ENCODE results near the gene ALDH9A1.
A peak's percentile ranks its signal among the peaks of the same experiment; 100 is the strongest.
"Not testable (repeated sequence)": the region's sequence is repeated elsewhere in the genome, so short reads cannot be mapped to it uniquely, and the experiment has no call there.

The ALDH9A1 gene

DNA sequence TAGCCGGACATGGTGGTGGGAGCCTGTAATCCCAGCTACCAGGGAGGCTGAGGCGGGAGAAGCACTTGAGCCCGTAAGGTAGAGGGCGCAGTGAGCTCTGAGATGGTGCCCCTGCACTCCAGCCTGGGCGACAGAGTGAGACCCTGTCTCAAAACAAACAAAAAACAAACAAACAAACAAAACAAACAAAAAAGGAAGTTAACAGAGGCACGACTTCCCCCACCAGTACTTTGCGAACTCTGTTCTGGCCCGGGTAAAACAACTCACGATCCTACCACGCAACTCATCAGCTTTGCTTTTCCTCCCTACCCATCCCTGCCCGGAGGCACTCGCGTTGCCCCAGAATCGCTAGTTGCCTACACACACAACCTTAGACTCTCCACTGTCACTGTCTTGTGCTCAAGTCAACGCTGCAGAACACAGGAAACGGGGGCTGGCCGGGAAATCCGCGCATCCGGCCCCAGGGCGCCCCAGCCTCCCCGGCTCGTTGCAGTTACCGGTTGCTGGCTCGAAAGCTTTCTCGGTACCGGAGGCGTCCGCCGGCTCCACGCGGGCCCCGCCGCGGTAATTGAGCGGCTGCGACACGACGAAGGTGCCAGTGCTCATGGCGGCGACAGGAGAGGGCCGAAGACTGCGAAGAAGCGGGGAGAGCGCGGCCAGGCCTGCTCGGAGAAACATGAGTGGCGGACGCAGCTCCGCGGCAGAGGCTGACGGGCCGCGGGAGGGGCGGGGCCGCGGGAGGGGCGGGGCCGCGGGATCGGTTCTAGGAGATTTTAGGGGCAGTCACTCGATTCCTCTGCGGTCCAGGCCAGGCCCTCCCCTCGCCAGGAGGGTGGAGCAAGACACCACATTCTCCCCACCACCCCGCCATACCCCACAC, at the start of gene ALDH9A1:
TSS of gene ALDH9A1 (minus strand) at position 682 of the 880 bp plus-strand sequence. CDS start at position 678, 4 bp downstream.
- DNase-seq (ENCODE audit: extremely low read depth, low read depth) = peak; percentile 52
- TF ChIP-seq, protein P1, sequence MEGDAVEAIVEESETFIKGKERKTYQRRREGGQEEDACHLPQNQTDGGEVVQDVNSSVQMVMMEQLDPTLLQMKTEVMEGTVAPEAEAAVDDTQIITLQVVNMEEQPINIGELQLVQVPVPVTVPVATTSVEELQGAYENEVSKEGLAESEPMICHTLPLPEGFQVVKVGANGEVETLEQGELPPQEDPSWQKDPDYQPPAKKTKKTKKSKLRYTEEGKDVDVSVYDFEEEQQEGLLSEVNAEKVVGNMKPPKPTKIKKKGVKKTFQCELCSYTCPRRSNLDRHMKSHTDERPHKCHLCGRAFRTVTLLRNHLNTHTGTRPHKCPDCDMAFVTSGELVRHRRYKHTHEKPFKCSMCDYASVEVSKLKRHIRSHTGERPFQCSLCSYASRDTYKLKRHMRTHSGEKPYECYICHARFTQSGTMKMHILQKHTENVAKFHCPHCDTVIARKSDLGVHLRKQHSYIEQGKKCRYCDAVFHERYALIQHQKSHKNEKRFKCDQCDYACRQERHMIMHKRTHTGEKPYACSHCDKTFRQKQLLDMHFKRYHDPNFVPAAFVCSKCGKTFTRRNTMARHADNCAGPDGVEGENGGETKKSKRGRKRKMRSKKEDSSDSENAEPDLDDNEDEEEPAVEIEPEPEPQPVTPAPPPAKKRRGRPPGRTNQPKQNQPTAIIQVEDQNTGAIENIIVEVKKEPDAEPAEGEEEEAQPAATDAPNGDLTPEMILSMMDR (IDR thresholded peaks at IDR 0.05; ENCODE audit: low read depth, low read length) = peak; percentile 30

- DNase-seq (ENCODE audit: extremely low read depth, low read depth) = no peak
Measured at GRCh38 chr1:165747632-165748447, 49.5 kb upstream of the ALDH9A1 start.

GRCh38 chr1:165744913-165745312, 46.6 kb upstream of the ALDH9A1 start:
- not testable (repeated sequence) for DNase-seq (ENCODE audit: extremely low read depth, low read depth)

More at GRCh38 chr1:165747632-165748447, 49.5 kb upstream of the ALDH9A1 start:
- TF ChIP-seq, protein P1 (IDR thresholded peaks at IDR 0.05; ENCODE audit: low read depth, low read length) = no peak

- TF ChIP-seq, protein P1 (IDR thresholded peaks at IDR 0.05; ENCODE audit: low read depth, low read length) = no peak
- DNase-seq (ENCODE audit: extremely low read depth, low read depth) = no peak
Measured at GRCh38 chr1:165742194-165742593, 43.8 kb upstream of the ALDH9A1 start.

GRCh38 chr1:165738794-165739193, 40.4 kb upstream of the ALDH9A1 start:
- no peak for DNase-seq (ENCODE audit: extremely low read depth, low read depth)
- TF ChIP-seq, protein P1 (IDR thresholded peaks at IDR 0.05; ENCODE audit: low read depth, low read length) = no peak

DNA sequence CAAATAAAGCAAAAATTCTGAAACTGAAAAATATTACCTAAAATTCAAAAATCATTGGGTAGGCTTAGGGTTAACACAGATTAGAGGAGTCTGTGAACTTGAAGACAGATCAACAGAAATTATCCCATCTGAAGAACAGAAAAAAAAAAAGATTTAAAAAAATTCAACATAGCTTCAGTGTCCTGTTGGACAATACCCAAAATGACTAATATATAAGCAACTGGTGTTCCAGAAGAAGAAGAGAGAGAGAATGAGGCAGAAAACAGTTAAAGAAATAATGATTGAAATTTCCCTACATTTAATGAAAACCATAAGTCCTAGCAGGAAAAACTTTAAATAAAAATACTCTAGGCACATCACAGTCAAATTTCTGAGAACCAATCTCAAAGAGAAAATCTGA, 38.8 kb upstream of the ALDH9A1 start:
- no peak for DNase-seq (ENCODE audit: extremely low read depth, low read depth)

GRCh38 chr1:165734906-165735305, 36.5 kb upstream of the ALDH9A1 start:
- TF ChIP-seq, protein P1 (IDR thresholded peaks at IDR 0.05; ENCODE audit: low read depth, low read length) = no peak
- DNase-seq (ENCODE audit: extremely low read depth, low read depth) = no peak

More for the DNA sequence above, 38.8 kb upstream of the ALDH9A1 start:
- TF ChIP-seq, protein P1 (IDR thresholded peaks at IDR 0.05; ENCODE audit: low read depth, low read length) = no peak

Data from AG09319 (cell line).